ENCODE results near the gene MIS12.

MIS12 gene

GRCh38 chr17:5516060-5516792 is 29.9 kb downstream of the MIS12 start:
- no peak for TF ChIP-seq EZH2 (IDR thresholded peaks at IDR 0.05; ENCODE audit: borderline replicate concordance, low read depth, low read length, severe bottlenecking)
- no peak for TF ChIP-seq CTCF (IDR thresholded peaks at IDR 0.05; ENCODE audit: borderline replicate concordance, extremely low read depth, low read length, poor library complexity, severe bottlenecking)
- no peak overlapping the region for H3K9ac ChIP-seq (ENCODE audit: low read depth, low read length)
- H3K4me2 ChIP-seq (ENCODE audit: insufficient read depth, low read length): no peak overlapping the region
- H3K27ac ChIP-seq (ENCODE audit: low read length): no peak overlapping the region
- no peaks in the 10 kb centered on the region for H3K79me2 ChIP-seq (ENCODE audit: insufficient read depth, low read length)
- ATAC-seq (ENCODE audit: insufficient read depth, low read depth) (no peak), DNase-seq (no peak)
- no peak overlapping the region for H3K4me3 ChIP-seq (ENCODE audit: low read depth in 1 of 2, low read length in 2 of 2)
- H3K36me3 ChIP-seq (ENCODE audit: insufficient read depth, low read length): peaks cover 10% of the 10 kb centered on the region
- H4K20me1 ChIP-seq (ENCODE audit: insufficient read depth, low read length): no peaks in the 10 kb centered on the region
- no peaks in the 10 kb centered on the region for H3K27me3 ChIP-seq (ENCODE audit: insufficient read depth, low read length, poor library complexity)
- peaks cover 7% of the 10 kb centered on the region for H3K4me1 ChIP-seq (ENCODE audit: insufficient read depth, low read length)
- no peaks in the 10 kb centered on the region for H3K9me3 ChIP-seq (ENCODE audit: insufficient read depth, low read length, severe bottlenecking)
- no peak overlapping the region for H2AFZ ChIP-seq (ENCODE audit: low read depth, low read length)

DNA sequence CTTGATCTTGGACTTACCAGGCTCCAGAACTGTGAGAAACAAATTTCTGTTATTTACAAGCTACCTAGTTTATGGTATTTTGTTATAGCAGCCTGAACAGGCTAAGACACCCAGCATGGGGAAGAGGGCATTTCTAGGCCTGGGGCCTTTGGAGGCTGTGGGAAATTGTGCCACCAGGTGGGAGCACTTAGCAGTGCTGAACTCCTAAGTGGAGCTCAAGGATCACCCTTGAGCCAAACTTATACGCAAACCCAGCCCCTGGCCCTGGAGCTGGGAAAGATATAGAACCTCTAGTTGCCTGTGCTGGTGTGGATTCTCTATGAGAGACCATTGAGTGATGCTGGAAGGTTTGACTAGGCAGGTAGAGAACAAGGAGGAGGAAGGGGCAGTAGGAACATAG is 36.1 kb downstream of the MIS12 start:
- no peak overlapping the region for H3K27ac ChIP-seq (ENCODE audit: low read length)
- H2AFZ ChIP-seq (ENCODE audit: low read depth, low read length): no peak overlapping the region
- H3K4me1 ChIP-seq (ENCODE audit: insufficient read depth, low read length): no peaks in the 10 kb centered on the region
- ATAC-seq (ENCODE audit: insufficient read depth, low read depth) (no peak), DNase-seq (no peak)
- TF ChIP-seq EZH2 (IDR thresholded peaks at IDR 0.05; ENCODE audit: borderline replicate concordance, low read depth, low read length, severe bottlenecking) (no peak), CTCF (IDR thresholded peaks at IDR 0.05; ENCODE audit: borderline replicate concordance, extremely low read depth, low read length, poor library complexity, severe bottlenecking) (no peak)
- no peaks in the 10 kb centered on the region for H3K9me3 ChIP-seq (ENCODE audit: insufficient read depth, low read length, severe bottlenecking)
- H3K4me2 ChIP-seq (ENCODE audit: insufficient read depth, low read length): no peak overlapping the region
- no peak overlapping the region for H3K9ac ChIP-seq (ENCODE audit: low read depth, low read length)
- H3K36me3 ChIP-seq (ENCODE audit: insufficient read depth, low read length): peaks cover 5% of the 10 kb centered on the region
- H3K27me3 ChIP-seq (ENCODE audit: insufficient read depth, low read length, poor library complexity): no peaks in the 10 kb centered on the region
- H4K20me1 ChIP-seq (ENCODE audit: insufficient read depth, low read length): no peaks in the 10 kb centered on the region
- no peak overlapping the region for H3K4me3 ChIP-seq (ENCODE audit: low read depth in 1 of 2, low read length in 2 of 2)
- no peaks in the 10 kb centered on the region for H3K79me2 ChIP-seq (ENCODE audit: insufficient read depth, low read length)

DNA sequence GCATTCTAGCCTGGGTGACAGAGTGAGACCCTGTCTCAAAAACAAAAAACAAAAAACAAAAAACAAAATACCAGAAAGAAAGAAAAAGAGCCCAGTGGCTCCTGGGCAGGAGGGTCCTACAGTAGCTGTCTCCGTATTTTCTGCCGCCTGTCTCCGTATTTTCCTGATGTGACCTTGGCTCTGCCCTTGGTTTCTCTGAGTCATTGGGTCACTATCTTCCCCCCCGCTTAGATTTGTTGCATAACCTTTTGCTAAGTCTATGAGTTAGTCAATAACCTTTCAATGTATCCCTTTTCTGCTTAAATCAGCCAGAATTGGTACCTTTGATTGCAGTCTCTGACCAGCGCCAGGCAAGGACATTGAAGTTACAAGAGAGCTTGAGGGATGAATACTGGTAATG is 36.9 kb downstream of the MIS12 start:
- no peaks in the 10 kb centered on the region for H4K20me1 ChIP-seq (ENCODE audit: insufficient read depth, low read length)
- no peaks in the 10 kb centered on the region for H3K9me3 ChIP-seq (ENCODE audit: insufficient read depth, low read length, severe bottlenecking)
- H3K79me2 ChIP-seq (ENCODE audit: insufficient read depth, low read length): no peaks in the 10 kb centered on the region
- H3K27ac ChIP-seq (ENCODE audit: low read length): no peak overlapping the region
- TF ChIP-seq CTCF (IDR thresholded peaks at IDR 0.05; ENCODE audit: borderline replicate concordance, extremely low read depth, low read length, poor library complexity, severe bottlenecking) (no peak), EZH2 (IDR thresholded peaks at IDR 0.05; ENCODE audit: borderline replicate concordance, low read depth, low read length, severe bottlenecking) (no peak)
- H3K4me3 ChIP-seq (ENCODE audit: low read depth in 1 of 2, low read length in 2 of 2): no peak overlapping the region
- DNase-seq (no peak), ATAC-seq (ENCODE audit: insufficient read depth, low read depth) (no peak)
- no peak overlapping the region for H3K4me2 ChIP-seq (ENCODE audit: insufficient read depth, low read length)
- no peaks in the 10 kb centered on the region for H3K27me3 ChIP-seq (ENCODE audit: insufficient read depth, low read length, poor library complexity)
- no peak overlapping the region for H2AFZ ChIP-seq (ENCODE audit: low read depth, low read length)
- H3K36me3 ChIP-seq (ENCODE audit: insufficient read depth, low read length): peaks cover 5% of the 10 kb centered on the region
- H3K4me1 ChIP-seq (ENCODE audit: insufficient read depth, low read length): no peaks in the 10 kb centered on the region
- no peak overlapping the region for H3K9ac ChIP-seq (ENCODE audit: low read depth, low read length)

Data from DND-41 (cell line).